NCI-H2107 treated with DMSO at 0.1 percent for 48 hours (cell line): Measurements from ENCODE around the gene LHX3.

Experiments
- DNase-seq: peaks from one replicate; lab custom pipeline; 2025; ENCODE audit not compliant: unreplicated experiment; lab: John Stamatoyannopoulos, UW

The LHX3 gene

DNA sequence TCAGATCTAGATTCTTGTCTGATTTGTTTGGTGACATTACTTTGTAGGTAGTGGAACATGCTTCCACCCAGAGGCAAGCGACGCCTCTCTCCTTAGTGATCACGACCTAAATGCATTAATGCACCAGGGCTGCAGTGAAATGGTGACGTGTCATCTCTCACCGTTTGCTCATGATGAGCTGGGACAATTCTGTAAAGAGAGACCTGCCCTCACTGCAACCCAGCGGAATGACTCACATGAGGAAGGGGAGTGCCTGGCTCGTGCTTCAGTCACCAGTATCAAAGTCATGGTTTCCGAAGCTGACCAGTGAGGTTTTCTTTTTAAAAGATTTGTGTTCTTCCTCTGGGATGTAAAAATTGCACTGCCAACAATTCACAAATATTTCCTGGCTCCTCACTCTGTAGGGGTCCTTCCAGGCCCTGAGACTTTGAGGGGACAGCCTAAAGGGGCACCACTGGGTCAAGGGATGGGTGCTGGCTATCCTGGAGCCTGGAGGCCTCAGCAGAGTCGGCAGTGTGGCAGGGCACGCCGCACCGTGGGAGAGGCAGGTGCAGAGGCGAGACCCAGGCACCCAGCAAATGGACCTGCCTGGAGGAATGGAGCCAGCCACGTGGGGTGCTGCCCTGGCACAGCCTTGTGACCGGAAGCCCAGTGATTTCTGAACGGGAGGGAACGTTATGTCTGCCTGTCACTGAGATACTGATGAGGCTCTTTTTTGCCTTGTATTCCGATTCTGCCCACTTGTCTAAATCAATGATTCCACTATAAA is 23.4 kb upstream of the LHX3 start:
- DNase-seq = no peak

DNA sequence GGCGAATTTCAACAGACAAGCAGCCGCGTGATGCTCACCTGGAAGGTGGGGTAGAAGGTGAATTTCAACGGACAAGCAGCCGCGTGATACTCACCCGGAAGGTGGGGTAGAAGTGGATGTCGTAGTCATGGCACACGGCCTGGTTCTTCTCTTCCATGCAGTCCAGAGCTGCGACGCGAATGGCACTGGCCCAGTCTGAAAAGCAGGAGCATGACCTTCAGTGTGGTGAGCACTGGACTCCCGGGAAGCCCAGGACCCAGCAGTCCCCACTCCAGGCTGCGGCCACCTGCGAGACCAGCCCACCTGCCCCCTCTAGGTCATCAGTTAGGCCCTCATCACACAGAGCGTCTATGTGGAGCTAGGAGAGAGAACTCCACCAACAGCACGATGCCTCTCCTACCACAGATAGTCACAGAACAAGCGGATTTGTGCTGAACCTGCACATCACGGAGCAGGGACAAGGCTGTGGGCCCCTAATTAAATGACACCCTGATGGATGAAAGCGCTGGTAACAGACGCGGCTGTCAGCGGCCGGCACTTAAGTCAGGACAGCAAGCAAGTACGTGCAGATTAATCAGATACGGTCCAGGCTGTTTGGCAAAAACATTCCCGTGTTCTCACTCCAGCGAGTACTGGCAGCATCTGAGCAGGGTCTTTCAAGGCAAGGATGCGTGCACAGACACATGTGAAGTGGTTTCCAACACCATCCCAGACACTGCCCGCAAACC is 21.9 kb upstream of the LHX3 start:
- DNase-seq = no peak

DNA sequence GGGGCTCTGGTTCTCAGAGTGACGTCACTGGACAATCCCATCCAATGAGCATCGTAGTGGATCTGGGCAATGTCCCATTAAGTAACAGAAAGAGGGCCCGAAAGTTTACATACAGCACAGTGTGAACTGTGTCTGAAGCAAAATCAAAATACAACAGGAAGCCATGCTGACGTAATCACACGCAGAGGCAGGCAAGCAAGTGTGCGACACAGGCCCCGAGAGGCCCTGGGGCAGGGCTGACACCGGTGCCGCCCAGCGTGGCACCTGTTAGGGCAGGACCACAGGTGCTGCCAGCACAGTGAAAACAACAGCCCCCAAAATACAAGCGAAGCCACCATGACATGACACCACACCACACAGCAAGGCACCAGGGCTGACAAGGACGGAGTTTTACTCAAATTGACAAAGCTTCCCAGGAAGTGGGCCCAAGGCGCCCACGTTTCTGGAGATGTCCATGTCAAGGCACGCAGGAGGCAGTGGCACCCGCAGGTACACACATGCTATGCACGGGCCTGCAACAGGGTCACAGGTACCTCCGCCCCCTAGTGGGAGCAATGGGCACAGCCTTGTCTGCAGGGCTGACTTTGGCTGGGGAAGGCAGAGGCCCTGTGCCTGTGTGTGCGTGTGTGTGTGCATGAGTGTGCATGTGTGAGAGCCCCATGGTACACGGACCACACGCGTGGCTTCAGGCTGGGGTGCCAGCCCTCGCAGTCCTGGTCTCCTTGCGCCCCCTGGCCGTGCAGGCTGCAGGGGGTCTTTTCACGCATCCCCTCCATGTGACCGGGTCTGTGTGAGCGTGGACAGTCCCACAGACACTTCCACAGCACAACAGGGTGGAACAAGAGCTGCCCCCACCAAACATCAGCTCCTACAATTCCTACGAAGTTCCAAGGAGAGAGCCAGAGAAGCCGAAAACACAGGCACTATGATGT is 21.1 kb upstream of the LHX3 start:
- DNase-seq = no peak

DNA sequence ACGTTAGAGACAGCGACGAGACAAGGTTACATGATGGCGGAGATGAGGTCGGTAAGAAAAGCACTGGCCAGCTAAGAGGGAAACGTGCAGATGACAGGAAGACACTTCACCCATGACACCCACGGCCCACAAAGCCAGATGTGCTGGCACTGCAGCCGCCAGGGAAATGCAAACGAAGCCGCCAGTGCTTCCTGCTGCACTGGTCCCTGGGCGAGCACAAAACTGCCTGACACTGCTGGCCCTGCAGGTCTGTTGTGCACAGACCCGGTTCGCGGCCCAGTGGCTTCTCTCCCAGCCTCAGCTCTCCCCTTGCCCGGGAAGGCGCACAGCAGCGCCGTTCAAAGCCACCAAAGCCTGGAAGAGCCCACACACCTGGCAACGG is 20.4 kb upstream of the LHX3 start:
- DNase-seq = no peak

DNA sequence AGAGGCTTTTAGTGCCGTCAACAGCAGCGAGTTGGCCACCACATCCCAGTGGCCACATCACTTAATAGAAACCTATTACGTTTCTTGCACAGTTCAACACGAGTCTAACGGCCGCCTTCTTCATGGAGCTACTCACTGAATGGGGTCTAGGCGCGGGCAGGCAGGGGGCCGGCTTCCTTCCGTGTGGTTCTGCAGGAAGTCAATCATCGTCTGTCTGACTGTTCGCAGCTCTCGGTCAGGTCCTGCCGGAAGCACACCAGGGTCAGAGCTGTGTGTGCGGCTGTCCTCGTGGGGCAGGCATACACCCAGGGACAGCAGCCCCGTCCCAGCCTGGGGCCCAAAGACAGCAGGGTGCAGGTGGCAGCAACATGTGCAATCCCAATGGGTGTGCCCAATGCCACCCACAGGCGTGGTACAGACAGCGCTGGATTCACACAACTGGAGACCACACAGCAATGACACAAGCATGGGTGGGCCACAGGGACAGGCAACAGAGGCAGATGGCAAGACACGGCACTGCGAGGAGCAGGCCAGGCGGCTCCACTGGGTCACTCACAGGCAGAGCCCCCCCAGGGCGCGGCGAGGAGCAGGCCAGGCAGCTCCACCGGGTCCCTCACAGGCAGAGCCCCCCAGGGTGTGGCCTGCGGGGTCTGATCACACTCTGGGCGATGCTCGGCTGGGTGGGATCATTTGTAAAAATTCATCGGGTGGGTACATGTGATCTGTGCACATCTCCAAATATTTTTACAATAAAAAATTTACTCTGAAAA is 19.1 kb upstream of the LHX3 start:
- DNase-seq = no peak

DNA sequence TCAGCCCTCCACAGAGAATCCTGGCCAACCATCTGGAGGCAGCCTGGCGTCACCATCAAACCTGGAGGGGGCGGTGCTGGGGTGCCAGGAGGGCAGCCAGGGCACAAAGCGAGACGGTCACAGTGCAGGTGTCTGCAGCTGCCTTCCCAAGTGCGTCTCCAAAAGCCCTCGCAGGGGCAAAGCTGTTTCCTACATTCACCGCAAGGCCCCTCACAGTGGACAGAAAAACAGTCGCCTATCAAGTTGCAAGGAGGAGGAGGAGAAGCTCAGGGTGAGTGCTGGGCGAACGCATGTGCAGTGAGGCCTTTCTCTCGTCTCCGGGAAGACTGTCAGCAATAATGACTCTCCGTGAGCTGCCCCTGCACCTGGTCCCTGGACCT is 18.0 kb upstream of the LHX3 start:
- DNase-seq = no peak

DNA sequence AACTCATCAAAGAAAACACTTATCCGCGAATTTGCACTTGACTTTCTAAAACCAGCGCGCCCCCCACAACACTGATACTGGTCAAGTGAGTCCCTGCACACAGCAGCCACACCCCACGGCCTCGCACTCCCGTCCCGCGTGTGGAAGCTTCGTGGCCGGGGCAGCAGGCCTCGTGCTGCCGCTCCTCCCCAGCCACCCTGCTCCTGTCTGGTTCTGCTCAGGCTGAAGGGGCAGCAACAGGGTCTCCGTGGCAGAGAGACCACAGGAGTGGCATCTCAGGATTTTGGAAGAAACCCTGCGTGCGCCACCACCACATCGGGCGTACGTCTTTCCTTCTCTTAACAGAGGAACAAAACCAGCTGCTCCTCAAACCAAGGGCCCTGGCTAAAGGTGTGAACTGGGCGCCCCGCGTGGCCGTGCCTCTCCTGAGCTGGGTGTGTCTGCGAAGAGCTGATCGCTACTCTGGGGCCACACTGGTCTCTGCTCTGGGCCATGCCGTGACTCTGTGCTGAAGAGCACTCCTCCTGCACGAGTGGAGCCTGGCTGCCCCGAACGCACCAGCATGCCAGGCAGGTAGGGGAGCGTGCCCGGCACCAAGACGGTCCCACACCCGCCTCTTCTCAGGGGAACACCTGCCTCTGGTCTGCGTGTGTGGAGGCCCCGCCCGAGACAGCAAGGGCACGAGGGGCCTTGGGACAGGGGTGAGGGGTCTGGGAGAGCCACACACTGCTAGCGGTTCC is 17.4 kb upstream of the LHX3 start:
- no peak for DNase-seq

DNA sequence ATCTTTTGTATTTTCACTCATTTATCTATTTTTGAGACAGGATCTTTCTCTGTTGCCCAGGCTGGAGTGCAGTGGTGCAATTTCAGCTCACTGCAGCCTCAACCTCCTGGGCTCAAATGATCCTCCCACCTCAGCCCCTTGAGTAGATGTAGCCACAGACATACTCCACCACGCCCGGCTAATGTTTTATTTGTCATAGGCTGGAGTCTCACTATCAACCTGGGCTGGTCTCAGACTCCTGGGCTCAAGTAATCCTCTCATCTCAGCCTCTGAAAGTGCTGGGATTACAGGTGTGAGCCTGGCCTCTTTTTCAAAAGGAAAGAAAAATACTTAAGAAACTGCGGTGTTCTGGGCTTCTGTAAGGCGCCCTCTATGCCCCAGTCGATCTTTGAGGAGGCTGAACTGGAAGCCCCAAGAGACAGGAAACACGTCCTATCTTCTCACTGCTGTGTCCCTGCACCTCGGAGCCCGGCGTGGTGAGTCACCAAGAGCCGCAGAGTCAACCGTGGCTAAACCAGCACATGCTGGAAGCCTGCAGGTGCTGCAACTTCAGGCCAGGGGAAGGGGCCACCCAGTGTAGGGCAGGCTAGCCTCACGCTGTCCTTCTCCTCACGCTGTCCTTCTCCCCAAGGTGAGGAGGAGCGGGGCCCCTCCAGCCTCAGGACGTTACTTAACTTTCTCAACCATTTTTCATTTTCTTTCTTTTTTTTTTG is 15.2 kb upstream of the LHX3 start:
- DNase-seq = no peak

DNA sequence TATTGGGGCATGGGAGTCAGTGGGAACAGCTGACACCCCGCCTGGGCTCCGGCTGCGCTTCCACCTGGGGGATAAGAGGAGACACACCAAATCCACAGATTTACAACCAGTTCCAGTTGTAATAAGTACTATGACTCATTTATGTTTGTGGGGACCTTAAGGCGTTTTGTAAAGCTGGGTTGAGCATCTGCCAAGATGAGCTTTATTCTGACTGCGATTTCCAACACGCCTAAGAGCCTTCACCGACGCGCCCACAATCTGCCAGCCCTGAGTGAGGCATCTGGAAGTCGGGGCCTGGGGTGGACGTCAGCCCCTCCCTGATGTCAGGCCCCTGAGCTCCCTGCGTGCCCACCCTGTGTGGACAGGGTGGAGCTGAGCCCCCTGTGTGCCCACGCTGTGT is 14.3 kb upstream of the LHX3 start:
- DNase-seq = no peak

DNA sequence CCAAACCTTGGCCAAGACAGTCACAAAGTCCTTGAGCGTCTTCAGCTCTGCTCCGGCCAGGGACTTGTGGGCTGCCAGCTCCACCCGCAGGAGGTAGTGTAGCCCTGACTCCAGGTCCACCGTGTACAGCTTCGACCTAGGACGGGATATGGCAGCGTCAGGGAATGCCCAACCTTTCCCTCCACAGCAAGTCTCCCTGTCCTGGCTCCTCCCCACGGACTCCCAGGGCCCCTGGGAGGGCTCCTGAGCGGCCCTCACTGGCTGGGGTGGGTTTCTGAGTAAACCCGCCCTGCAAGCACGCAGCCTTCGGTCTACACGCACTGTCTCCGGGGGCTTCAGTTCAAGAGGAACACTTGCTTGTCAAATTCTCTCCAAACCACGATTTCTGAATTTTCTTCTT is 13.7 kb upstream of the LHX3 start:
- no peak for DNase-seq

DNA sequence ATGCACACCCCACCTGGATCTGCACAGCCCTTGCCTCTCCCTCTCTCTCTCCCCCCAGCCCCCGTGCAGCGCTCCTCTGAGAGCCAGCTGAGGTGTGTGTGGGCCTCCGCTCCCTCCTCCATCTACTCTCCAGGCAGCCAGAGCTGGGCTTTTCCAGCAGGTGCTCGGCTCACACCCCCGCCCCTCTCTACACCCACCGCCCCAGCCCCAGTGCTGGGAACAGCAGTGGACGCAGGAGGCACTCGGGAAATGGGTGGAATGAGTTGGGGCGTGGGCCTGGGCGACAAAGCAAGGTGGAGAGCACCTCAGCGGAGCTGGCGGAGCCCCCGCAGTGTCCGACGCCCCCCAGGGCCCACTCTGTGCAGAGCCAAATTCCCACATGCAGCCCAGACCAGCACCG is 13.3 kb upstream of the LHX3 start:
- DNase-seq = no peak

DNA sequence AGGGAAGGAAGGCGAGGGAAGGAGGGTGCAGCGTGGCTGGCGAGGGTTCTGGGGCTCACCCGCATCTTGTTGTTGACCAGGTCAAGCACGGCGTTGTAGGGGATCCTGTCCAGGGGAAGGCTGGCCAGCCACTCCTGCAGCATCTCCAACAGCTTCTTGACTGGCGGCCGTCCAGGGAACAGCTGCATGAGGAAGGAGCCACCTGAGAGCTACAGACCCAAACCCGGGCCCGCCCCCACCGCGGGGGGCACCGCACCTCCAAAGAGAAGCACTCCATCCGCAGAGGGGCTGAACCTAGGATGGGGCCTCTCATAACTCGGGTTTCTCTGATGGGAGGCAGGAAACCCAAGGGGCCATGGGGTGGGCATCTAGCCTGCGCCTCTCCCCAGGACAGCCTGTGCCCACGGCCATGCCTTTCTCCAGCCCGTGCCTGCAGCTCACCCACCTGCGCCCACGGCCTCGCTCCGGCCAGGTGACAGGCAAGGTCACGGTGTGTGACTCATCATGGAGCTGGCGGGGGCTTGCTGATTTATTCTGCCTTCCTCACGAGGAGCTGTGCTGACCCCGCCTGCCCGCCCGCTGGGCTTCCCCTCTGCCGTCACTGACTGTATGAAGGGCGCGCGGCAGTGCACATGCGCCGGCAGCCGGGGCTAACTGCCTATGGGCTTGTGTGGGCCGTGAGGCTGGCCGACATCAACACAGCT is 11.8 kb upstream of the LHX3 start:
- no peak for DNase-seq

DNA sequence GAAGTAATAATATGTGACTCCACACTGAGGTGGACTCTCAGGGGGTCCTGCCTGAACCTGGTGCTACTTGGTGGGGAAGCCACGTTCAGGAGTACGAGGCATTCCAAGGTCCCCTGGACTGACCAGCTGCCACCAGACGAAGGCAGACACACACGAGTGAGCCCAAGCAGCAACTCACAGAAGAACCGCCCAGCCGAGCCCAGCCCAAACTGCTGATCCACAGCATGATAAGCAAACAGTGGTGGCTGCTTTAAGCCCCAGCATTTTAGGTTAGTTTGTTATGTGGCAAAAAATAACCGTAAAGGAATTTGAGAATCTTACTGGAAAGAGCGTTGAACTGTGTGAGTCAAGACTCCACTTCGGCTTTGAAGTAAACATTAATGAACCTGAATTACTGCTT is 8.8 kb upstream of the LHX3 start:
- no peak for DNase-seq

DNA sequence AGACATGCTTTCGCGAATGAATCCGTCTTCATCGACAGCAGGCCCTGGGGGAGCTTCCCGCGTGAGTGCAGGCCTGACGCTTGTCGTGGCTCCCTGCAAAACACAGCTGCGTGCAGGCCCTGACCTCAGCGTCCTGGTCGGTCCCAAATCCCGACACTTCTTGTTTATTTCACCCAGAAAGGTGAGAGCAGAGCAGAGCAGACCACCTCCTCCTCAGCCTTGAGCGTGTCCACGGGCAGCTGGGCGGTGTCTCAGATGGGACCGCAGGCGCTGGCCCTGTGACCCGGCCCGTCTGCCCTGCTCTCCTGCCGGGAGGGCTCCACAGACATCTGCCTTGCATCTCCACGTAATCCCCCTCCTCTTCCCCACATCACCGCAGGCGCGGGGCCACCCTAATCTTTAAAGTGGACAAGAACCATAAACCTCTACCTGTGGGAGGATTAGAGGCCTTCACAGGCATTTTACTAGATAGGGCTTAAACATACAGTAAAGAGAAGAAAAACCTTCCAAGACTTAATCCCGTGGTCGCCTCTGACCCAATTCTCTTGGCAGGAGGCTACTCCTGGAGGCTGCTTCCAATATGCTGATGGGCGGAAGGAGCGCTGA is 7.5 kb upstream of the LHX3 start:
- no peak for DNase-seq

DNA sequence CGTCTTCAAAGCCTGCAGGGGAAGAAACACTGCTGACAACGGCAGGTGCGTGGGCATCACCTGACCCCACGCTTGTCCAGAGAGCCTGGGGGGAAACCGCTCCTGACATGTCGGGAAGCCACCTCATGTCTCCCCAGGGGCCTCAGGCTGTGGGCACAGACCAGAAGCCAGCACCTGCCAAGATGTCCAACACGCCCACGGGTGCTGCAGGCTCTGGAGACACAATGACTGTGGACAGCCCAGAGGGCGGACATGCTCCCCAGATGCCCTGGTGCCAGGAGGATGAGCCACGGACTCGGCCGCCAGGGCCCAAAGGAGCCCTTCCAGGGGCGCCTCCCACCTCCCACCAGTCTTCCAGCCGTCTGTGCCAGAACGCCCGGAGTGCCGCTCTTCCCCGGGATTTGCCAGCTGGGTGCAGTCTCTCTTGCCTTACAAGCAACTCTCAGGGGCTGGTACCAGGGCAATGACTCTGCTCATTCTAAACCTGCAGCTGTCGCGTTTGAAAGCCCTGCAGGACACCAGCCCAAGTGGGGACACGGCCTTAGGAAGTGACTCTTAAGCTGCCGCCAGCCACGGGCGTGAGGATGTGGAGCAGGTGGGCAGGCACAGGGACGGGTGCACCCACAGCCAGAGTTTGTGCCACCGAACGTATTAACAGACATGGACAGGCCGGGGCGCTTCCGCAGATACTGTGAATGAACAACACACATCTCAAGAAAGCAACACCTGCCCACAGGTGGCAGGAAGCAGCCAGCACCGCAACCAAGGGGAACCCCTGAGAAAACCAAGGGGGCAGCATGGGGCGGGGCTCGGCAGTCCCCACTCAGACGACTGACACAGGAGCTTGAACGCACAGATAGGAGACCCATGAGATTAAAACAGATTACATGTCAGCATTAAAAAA is 6.8 kb upstream of the LHX3 start:
- no peak for DNase-seq

DNA sequence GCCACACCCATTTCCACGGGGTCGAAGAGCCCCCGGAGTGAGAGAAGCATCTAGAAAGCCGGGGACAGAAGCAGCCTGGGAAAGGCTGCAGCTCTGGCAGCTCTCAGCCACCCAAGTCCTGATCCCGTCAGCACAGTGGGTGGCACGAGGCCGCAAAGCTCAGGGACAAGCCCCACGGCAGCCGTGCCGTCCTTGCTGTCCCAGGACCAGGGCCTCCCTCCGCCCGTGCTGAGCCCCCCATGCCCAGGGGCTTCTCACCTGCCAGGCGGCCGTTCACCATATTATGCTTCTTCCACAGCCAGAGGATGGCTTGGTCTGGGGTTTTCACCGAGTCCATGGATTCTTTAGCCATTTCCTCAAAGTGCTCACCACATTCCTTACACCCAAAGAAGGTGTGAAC is 6.1 kb upstream of the LHX3 start:
- no peak for DNase-seq

DNA sequence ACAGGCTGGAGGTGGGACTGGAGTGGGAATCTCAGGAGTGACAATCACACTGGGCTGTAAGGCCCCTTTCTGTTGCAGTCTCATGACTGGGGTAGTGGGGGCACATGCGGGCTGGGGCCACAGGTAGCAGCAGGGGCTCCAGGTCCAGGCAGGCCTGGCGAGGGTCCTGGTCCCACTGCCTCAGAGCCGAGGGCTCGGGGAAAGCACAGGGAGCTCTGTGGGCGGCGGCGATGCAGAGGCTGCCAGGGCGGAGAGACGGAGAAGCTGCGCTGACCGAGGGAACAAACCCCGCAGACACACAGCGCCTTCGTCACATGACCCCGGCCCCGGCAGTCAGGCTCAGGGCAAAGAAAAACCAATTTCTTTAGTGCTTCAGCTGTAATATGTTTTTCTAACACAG is 5.3 kb upstream of the LHX3 start:
- DNase-seq = no peak

DNA sequence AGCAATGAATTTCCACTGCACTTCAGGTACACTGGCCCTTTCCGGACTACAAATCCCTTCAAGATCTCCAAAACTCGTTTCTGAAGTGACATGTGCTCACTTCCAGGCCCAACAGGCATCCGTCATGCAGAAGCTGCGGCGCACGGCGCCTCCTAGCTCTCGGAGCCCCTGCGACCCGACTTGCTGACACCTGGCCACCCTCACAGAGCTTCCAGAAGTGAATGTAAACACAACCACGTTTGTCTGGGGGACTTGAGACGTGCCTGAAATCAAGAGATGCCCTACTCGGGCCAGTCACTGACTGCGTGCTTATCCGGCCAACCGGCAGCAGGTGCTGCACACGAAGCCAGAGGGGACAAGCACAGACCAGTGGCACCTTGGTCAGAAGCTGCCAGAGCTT is 4.9 kb upstream of the LHX3 start:
- no peak for DNase-seq
